ENCODE measurements around the gene SPEF2.

DNA sequence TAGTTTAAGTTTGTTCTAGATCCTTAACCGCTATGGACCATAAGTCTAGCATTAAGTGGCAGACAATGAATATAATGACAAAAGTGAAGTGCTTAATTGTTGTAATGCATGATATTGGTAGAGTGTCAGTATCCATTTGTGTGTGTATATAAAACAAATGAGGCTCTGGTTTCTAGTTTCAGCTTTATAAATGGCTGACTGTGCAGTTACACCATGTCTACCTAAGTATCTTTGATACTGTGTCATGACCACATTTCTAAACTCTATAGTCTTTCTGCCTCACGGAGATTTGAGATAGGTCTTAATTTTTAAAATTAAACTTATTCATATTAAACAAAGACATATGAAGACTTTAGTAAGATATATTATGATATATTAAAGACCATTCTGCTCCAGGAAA, 92.0 kb downstream of the SPEF2 start:
- no peak for TF ChIP-seq CTCF (IDR thresholded peaks at IDR 0.05; ENCODE audit: low read length)
- no peak for TF ChIP-seq EZH2 (IDR thresholded peaks at IDR 0.05; ENCODE audit: borderline replicate concordance, low read length)
